HEK293 (cell line): ENCODE data around the gene SLC35B1.

Experiments used
- CTCF ChIA-PET: fragments of 350-600 bp; formaldehyde crosslinking; extraction: SDS; loops from one replicate; lab custom pipeline; 2021; ENCODE audit warnings: antibody characterized with exemption; lab: Yijun Ruan, JAX
- POLR2A ChIA-PET: fragments of 300-600 bp; formaldehyde crosslinking; extraction: SDS; loops from one replicate; lab custom pipeline; 2020; ENCODE audit warnings: antibody characterized with exemption, inconsistent platforms; lab: Yijun Ruan, JAX
- H3K27ac ChIP-seq: fragments of 200-500 bp; sonication (Bioruptor generic); 2 replicates; pipeline ENCODE4 v1.5.1; 2014; ENCODE audit warnings: low read depth, low read length, control low read depth, inconsistent platforms; ENCODE audit errors: extremely low read depth
- H3K36me3 ChIP-seq, 2 experiments: fragments of 200-500 bp in 1 of 2; sonication (Bioruptor generic) in 1 of 2; 1 replicate in 1 of 2; 2 replicates in 1 of 2; pipeline ENCODE4 v1.5.1; 2014 to 2017; ENCODE audit warnings: inconsistent platforms in 2 of 2, low read length in 2 of 2; ENCODE audit not compliant: control insufficient read depth in 2 of 2, insufficient read depth in 1 of 2
- H3K4me1 ChIP-seq: fragments of 200-500 bp; sonication (Bioruptor generic); 2 replicates; pipeline ENCODE4 v1.5.1; 2014; ENCODE audit warnings: mild to moderate bottlenecking, low read length, inconsistent platforms; ENCODE audit not compliant: control insufficient read depth, insufficient read depth
- H3K4me3 ChIP-seq: 2 replicates; pipeline ENCODE4 v1.5.1; 2011; ENCODE audit warnings: low read depth, mild to moderate bottlenecking, control low read depth, low read length, moderate library complexity
- H3K9me3 ChIP-seq: fragments of 200-500 bp; sonication (Bioruptor generic); 2 replicates; pipeline ENCODE4 v1.5.1; 2014; ENCODE audit warnings: low read depth, low read length, inconsistent platforms; ENCODE audit not compliant: control insufficient read depth, insufficient read depth
- ATF2 ChIP-seq: fragments of 450-650 bp; formaldehyde crosslinking; IDR thresholded peaks from 2 replicates; pipeline ENCODE4 v1.5.1; 2016; ENCODE audit warnings: missing biosample characterization, missing genetic modification characterization, low read depth
- BCL11A ChIP-seq: fragments of 450-650 bp; formaldehyde crosslinking; IDR thresholded peaks from 2 replicates; pipeline ENCODE4 v1.5.1; 2016; ENCODE audit warnings: low read depth, missing biosample characterization, missing genetic modification characterization
- KLF9 ChIP-seq: fragments of 450-650 bp; formaldehyde crosslinking; IDR thresholded peaks from 2 replicates; pipeline ENCODE4 v1.5.1; 2016; ENCODE audit warnings: missing biosample characterization, missing genetic modification characterization, low read depth
- PRDM6 ChIP-seq: fragments of 450-650 bp; formaldehyde crosslinking; IDR thresholded peaks from 2 replicates; pipeline ENCODE4 v1.5.1; 2017; ENCODE audit warnings: missing biosample characterization, missing genetic modification characterization
- REPIN1 ChIP-seq: fragments of 450-650 bp; formaldehyde crosslinking; IDR thresholded peaks from 2 replicates; pipeline ENCODE4 v1.5.1; 2017; ENCODE audit warnings: missing biosample characterization, missing genetic modification characterization, low read depth
- ZBTB48 ChIP-seq: fragments of 450-650 bp; formaldehyde crosslinking; IDR thresholded peaks from 2 replicates; pipeline ENCODE4 v1.5.1; 2016; ENCODE audit warnings: missing biosample characterization, missing genetic modification characterization
- ZFP69B ChIP-seq: fragments of 450-650 bp; formaldehyde crosslinking; IDR thresholded peaks from 2 replicates; pipeline ENCODE4 v1.5.1; 2016; ENCODE audit warnings: missing biosample characterization, missing genetic modification characterization
- ZNF112 ChIP-seq: fragments of 450-650 bp; formaldehyde crosslinking; IDR thresholded peaks from 2 replicates; pipeline ENCODE4 v1.5.0; 2017; ENCODE audit warnings: missing biosample characterization, missing genetic modification characterization
- ZNF138 ChIP-seq: fragments of 450-650 bp; formaldehyde crosslinking; IDR thresholded peaks from 2 replicates; pipeline ENCODE4 v1.5.1; 2016; ENCODE audit warnings: missing biosample characterization, missing genetic modification characterization, borderline replicate concordance
- ZNF211 ChIP-seq: fragments of 450-650 bp; formaldehyde crosslinking; IDR thresholded peaks from 2 replicates; pipeline ENCODE4 v1.5.1; 2016; ENCODE audit warnings: low read depth, missing biosample characterization, missing genetic modification characterization
- ZNF239 ChIP-seq: fragments of 450-650 bp; formaldehyde crosslinking; IDR thresholded peaks from 2 replicates; pipeline ENCODE4 v1.5.1; 2016; ENCODE audit warnings: missing biosample characterization, missing genetic modification characterization
- ZNF266 ChIP-seq: fragments of 450-650 bp; formaldehyde crosslinking; IDR thresholded peaks from 2 replicates; pipeline ENCODE4 v1.5.1; 2016; ENCODE audit warnings: missing biosample characterization, missing genetic modification characterization, low read depth
- ZNF416 ChIP-seq: fragments of 450-650 bp; formaldehyde crosslinking; IDR thresholded peaks from 2 replicates; pipeline ENCODE4 v1.5.1; 2016; ENCODE audit warnings: missing biosample characterization, missing genetic modification characterization
- ZNF510 ChIP-seq: fragments of 450-650 bp; formaldehyde crosslinking; IDR thresholded peaks from 2 replicates; pipeline ENCODE4 v1.5.1; 2018; ENCODE audit warnings: mild to moderate bottlenecking, missing genetic modification characterization, missing biosample characterization; ENCODE audit not compliant: insufficient replicate concordance
- ZNF521 ChIP-seq: fragments of 450-650 bp; formaldehyde crosslinking; IDR thresholded peaks from 2 replicates; pipeline ENCODE4 v1.5.1; 2017; ENCODE audit warnings: missing biosample characterization, mild to moderate bottlenecking, missing genetic modification characterization
- ZNF670 ChIP-seq: fragments of 450-650 bp; formaldehyde crosslinking; IDR thresholded peaks from 2 replicates; pipeline ENCODE4 v1.5.1; 2016; ENCODE audit warnings: missing biosample characterization, missing genetic modification characterization, low read depth
- ZNF692 ChIP-seq: fragments of 450-650 bp; formaldehyde crosslinking; IDR thresholded peaks from 2 replicates; pipeline ENCODE4 v1.5.1; 2016; ENCODE audit warnings: missing biosample characterization, missing genetic modification characterization
- ZNF776 ChIP-seq: fragments of 450-650 bp; formaldehyde crosslinking; IDR thresholded peaks from 2 replicates; pipeline ENCODE4 v1.5.0; 2017; ENCODE audit warnings: missing biosample characterization, missing genetic modification characterization, borderline replicate concordance
- ZNF792 ChIP-seq: fragments of 450-650 bp; formaldehyde crosslinking; IDR thresholded peaks from 2 replicates; pipeline ENCODE4 v1.5.1; 2016; ENCODE audit warnings: missing biosample characterization, missing genetic modification characterization
- ZNF837 ChIP-seq: fragments of 450-650 bp; formaldehyde crosslinking; IDR thresholded peaks from 2 replicates; pipeline ENCODE4 v1.5.1; 2016; ENCODE audit warnings: missing biosample characterization, missing genetic modification characterization
- TF ChIP-seq, protein P1 (sequence below): fragments of 450-650 bp; formaldehyde crosslinking; IDR thresholded peaks from 2 replicates; pipeline ENCODE4; 2016; ENCODE audit warnings: missing biosample characterization, missing genetic modification characterization
- TF ChIP-seq, protein P2 (sequence below): fragments of 450-650 bp; formaldehyde crosslinking; IDR thresholded peaks from 2 replicates; pipeline ENCODE4 v1.5.1; 2016; ENCODE audit warnings: missing biosample characterization, missing genetic modification characterization

The SLC35B1 gene

DNA sequence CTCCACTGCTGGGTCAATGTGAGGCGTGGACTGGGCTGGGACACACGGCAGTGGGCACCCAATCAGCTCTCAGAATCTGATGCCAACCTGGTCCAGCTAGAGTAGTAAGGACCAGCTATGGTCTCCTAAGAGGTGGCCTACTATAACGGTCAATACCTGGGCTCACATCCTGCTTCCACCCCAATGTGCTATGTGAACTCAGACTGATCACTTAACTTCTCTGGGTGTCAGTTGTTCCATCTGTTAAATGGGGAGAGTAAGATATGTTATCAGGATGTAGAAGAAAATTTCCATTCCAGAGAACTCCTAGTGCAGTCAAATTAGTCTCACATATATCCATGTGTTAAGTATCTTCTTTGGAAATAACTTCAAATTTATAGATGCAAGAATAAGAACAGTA is 42.0 kb upstream of the SLC35B1 start:
- no peak overlapping the region for H3K27ac ChIP-seq
- ChIA-PET CTCF (interaction anchor here (0.6 to 1.6 kb wide), 2 partner anchors 193 to 407 kb away, joined by 3 to 6 read pairs; no protein-coding TSS in a partner anchor), POLR2A (interaction anchor here (1.8 to 7.0 kb wide), 2 partner anchors 14 to 42 kb away, joined by 4 to 53 read pairs; partner anchors contain the start of genes FAM117A and SLC35B1)
- H3K4me3 ChIP-seq, result no peak overlapping the region
- peaks cover 0 to 8% of the 10 kb centered on the region in 2 experiments; a peak in 2 of 3 replicates for H3K36me3 ChIP-seq
- TF ChIP-seq, protein P1, sequence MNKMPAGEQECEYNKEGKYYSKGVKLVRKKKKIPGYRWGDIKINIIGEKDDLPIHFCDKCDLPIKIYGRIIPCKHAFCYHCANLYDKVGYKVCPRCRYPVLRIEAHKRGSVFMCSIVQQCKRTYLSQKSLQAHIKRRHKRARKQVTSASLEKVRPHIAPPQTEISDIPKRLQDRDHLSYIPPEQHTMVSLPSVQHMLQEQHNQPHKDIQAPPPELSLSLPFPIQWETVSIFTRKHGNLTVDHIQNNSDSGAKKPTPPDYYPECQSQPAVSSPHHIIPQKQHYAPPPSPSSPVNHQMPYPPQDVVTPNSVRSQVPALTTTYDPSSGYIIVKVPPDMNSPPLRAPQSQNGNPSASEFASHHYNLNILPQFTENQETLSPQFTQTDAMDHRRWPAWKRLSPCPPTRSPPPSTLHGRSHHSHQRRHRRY (tag by site-specific recombination), result no peak
- no peak for TF ChIP-seq BCL11A (tag by site-specific recombination)
- TF ChIP-seq ZNF792 (tag by site-specific recombination), result no peak
- TF ChIP-seq, protein P2, sequence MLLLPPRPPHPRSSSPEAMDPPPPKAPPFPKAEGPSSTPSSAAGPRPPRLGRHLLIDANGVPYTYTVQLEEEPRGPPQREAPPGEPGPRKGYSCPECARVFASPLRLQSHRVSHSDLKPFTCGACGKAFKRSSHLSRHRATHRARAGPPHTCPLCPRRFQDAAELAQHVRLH (tag by site-specific recombination), result no peak
- no peak for TF ChIP-seq ZNF211 (tag by site-specific recombination)
- no peak for TF ChIP-seq ZFP69B (tag by site-specific recombination)
- TF ChIP-seq ZNF416 (tag by site-specific recombination), result no peak
- no peak for TF ChIP-seq KLF9 (tag by site-specific recombination)
- no peak for TF ChIP-seq PRDM6
- TF ChIP-seq ZNF138 (tag by site-specific recombination), result no peak
- no peak for TF ChIP-seq ATF2
- TF ChIP-seq ZNF112 (tag by site-specific recombination), result no peak
- TF ChIP-seq ZNF266, result no peak
- TF ChIP-seq ZNF521 (tag by site-specific recombination), result no peak
- TF ChIP-seq ZNF510 (tag by site-specific recombination), result no peak
- no peaks in the 10 kb centered on the region for H3K4me1 ChIP-seq
- no peaks in the 10 kb centered on the region for H3K9me3 ChIP-seq

DNA sequence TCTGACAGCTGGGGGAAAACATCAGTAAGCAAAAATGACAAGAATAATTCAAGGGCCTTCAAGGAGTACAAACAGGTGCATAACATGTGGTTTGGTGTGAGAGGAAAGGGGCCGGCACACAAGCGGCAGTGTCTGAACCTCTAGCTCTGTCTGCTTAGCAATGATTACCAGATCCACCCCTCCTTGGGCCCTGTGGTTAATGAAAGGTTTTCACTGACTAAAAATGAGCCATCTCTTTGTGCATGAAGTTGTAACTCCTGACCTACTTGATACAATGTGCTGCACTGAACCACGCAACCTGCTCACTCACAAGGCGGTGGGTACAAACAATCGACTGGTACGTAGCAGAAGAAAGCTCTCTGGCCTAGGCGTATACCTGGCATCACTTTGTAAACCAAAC is 41.0 kb upstream of the SLC35B1 start:
- Histone ChIP-seq H3K27ac (no peak overlapping the region), H3K4me1 (no peaks in the 10 kb centered on the region), H3K36me3 (peaks cover 0 to 8% of the 10 kb centered on the region in 2 experiments; a peak in 2 of 3 replicates), H3K4me3 (no peak overlapping the region), H3K9me3 (no peaks in the 10 kb centered on the region)
- ChIA-PET CTCF (interaction anchor here (0.7 to 2.4 kb wide), 2 partner anchors 16 to 41 kb away, joined by 3 to 6 read pairs; partner anchors contain the start of gene SLC35B1), POLR2A (no interaction called here)
- TF ChIP-seq ZNF670 (tag by site-specific recombination), result no peak

GRCh38 chr17:49748223-49748622 is 40.5 kb upstream of the SLC35B1 start:
- Histone ChIP-seq H3K4me1 (no peaks in the 10 kb centered on the region), H3K27ac (no peak overlapping the region), H3K4me3 (no peak overlapping the region), H3K9me3 (no peaks in the 10 kb centered on the region), H3K36me3 (peaks cover 0 to 8% of the 10 kb centered on the region in 2 experiments; a peak in 2 of 3 replicates)
- CTCF ChIA-PET, result interaction anchor here (0.7 to 2.4 kb wide), 2 partner anchors 16 to 40 kb away, joined by 3 to 6 read pairs; partner anchors contain the start of gene SLC35B1
- TF ChIP-seq ZNF692 (tag by site-specific recombination) (no peak), ZNF776 (tag by site-specific recombination) (no peak), ZBTB48 (tag by site-specific recombination) (no peak), ZNF837 (tag by site-specific recombination) (no peak), REPIN1 (no peak), ZNF239 (tag by site-specific recombination) (no peak)
- TF ChIP-seq, all 188 proteins: peak for 0
- POLR2A ChIA-PET, result interaction anchor here (1.6 to 1.9 kb wide), 2 partner anchors 14 to 16 kb away, joined by 6 to 8 read pairs; partner anchors contain the start of gene FAM117A
